IPS DF 19.7 (cell line): ENCODE measurements around the gene TRAF1.

Source experiments
- DNase-seq: peaks from one replicate; pipeline ENCODE4 v3.0.0-alpha.2; 2013; ENCODE audit warnings: low read depth, low spot score

Gene TRAF1

DNA sequence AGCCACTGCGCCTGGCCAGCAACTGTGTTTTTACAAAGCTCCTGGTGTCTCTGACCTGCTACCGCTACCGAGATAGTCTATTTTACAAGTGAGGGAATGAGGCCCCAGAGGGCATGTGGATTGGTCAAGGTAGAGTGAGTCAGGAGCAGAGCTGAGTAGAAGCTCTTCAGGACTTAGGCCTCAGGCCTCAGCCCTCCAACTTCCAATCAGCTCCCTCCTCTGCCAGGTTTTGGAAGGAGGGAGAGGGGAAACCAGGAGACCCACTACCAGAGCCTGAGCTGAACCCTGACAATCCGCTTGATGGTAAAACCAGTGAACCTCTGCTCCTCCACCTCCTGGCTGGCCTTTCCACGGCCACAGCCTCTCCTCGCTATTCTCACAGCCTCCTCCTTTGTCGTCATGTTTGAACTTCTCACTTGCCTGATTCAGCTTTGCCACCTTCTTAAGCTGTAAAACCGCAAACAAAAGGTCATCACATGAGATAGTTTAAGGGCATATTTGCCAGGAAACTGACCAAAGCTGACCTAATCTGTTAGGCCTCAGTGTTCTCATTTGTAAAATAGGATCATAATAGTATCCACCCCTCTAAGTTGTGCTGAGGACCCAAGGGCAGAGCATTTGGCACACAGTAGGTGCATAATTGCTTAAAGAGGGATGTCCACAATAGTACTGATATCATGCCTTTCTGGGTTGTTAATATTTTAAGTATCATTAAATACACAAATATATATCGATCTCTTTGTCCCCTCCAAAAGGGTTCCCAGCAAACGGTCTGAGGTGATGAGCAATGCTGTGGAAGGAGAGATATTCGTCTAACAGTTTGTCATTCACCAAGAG, 1.7 kb downstream of the TRAF1 start:
- DNase-seq, result no peak

DNA sequence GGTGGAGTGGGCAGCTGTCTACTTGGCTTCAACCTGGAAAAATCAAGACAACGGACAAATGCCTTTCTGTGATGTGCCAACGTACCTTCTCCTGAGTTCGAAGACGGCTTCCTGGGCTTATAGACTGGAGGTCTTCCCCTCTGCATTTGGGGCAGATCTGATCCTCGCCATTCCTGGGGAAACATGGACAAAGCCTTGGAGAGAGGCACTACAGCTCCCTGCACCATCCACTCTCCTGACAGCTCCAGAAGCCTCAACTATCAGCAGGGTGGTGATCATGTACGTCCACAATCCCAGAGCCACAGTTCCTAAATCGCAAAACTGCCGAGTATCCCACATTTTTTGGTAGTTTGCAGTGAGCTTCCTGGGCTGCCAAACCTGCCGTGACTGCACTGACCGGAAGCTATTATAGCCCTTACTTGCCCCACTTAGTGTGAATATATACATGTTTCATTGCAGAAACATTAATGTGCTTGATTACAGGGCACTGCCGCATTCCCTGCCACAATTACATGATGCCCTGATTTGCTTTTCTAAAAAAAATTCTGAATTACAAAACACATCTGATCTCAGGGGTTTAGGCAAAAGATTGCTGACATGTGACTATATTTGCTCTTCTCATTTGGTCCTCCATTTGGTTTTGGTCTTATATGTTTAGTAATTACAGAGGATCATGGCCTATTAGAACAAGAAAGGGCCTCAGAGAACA, 2.8 kb downstream of the TRAF1 start:
- DNase-seq, result no peak

GRCh38 chr9:120922404-120923195, 4.0 kb downstream of the TRAF1 start:
- no peak for DNase-seq

DNA sequence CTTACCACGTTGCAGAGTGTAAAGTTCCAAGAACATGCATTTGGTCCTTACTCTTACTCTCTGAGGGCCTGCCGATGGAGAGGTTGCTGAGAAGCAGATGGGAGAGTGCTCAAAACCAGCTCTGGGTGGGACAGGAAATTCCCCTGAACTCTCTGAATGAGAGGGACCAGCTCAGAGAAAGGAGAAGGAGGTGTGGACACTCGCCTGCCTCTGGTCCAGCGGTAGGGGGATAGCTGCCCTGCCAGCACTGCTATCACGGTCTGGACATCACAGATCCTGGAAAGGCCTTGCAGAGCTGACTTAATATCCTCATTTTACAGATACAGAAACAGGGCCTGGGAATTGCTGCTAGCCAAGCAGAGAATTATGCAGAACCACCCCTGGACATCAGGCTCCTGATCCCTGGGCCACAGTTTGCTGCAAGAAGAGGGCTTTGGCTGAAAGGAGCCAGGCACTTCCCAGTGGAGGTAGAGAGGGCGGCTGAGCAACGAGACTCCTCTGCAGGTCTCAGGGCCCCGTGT, 4.9 kb downstream of the TRAF1 start:
- no peak for DNase-seq

DNA sequence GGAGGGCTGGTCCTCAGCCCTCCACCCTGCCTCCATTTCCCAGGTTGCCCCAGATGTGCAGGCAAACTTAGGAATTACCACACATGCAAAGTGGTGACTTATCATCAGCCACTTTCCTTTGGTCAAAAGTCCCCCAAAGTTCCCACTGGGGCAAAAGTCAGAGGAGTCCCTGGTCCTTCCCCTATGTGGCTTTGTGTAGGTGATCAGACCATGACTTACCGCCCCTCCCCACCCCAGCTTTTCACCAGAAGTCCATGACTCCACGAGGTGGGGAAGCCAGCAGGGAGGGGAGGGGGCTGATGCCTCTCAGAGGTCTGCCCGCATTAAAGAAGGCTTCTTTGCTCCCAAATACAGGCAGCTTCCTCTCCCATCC, 5.8 kb downstream of the TRAF1 start:
- no peak for DNase-seq

DNA sequence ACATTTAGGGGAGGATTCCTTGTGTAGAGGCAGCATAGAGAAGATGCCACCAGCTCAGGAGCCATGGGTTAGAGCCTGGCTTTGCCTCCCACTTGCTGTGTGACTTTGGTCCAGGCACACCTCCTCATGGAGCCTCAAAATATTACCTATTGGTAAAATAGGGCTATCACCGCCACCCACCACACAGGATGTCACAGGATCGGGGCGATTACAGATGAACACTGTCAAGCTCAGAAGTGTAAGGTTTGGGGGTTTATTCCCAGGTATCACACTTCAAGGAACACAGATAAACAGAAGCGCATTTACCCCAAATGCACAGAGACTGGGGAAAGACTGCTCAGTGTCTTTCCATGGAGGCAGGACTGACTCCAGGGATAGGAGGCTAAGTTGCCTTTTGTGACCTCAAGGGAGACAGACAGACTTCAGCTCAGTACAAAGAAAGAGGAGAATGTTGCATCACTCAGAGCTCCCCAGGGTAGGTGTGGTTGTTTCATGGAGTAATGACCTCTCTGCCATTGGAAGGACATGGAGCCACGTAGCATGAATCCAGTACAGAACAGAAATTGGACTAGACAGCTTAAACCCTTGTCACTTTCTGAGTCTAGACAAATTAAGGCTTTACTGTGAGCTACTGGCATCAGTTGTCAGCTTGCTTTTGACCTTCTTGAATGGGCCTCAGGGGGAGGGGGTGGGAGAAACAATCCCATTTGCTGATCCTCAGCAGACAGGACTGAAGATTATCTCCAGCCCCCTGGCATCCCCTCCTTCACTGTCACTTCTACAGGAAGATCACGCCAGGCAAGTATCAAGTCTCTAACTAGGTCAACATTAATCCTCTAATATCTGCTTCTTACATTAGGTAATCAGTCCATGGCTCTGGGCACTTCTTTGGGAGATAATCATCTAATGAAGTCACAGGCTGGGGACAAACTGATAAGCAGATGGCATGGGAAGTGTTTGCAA, 6.5 kb downstream of the TRAF1 start:
- DNase-seq, result no peak

DNA sequence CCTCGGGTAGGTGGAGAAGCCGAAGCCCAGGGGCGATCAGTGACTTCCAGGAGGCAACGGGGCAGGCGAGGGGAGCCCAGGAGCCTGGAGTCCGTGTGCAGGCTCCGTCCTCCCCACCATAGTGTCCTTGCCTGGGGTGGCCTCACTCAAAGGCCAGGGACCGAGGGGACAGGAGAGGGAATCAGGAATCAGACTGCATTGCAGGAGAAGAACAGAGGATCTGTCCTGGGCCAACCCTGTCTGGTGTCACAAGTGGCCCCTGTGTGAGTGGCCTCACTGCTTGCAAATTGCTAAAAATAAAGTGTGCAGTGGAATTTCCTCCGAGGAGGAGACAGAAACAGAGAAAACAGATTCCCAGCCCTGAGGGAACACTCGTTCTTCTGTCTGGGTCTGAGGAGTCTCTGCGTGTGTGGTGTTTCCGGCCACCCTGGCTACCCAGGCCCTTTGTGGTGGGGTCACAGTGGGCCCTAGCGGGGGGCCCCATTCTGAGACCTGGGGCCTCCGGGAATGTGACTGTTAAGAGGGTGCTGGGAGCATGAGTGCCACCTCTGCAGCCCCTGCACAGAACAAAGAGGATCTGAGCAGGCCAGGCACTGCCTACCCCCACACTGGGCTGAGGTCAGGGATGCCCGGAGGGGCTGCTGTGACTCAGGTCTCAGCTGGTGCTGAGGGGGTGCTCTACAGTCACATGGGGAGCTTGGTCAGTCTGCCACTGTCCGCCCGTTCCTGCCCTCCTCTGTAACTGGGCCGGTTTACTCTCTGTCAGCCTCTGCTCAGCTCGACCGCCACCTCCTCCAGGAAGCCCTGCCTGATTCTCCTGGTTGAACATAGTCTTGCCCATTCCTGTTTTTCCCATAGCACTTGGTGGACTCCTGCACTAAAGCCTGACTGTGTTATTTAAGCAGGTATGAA, 7.4 kb downstream of the TRAF1 start:
- DNase-seq, result no peak

DNA sequence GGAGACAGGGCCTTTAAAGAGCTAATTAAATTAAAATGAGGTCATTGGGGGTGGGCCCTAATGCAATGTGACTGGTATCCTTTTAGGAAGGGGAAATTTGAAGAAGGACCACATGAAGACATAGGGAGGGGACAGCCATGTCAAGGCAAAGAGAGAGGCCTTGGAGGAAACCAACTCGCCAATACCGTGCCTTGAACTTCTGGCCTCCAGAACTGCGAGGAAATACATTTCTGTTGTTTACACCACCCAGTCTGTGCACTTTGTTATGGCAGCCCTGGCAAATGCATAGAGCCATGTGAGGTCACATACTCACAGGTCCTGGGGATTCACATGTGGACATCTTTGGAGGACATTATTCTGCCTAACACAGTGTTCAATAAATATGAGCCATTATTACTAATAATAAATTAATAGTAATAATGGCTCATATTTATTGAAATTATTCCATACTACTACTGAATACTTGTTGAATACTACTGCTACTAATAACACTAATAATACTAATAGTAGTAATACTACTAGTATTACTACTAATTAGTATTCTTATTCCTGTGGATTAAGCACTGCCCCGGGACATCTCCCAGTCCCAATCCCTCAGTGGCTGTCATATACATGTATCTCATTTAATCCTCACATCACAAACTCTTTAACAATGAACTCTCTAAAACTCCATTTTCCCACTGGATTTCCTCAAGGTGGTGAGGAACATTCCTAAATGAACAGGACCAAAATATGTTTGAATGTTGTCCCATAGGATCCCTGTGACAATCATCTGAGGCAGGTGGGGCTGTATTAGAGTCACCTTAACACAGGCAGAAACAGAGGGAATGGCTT, 8.4 kb downstream of the TRAF1 start:
- no peak for DNase-seq

GRCh38 chr9:120916991-120917880, 9.4 kb downstream of the TRAF1 start:
- no peak for DNase-seq

DNA sequence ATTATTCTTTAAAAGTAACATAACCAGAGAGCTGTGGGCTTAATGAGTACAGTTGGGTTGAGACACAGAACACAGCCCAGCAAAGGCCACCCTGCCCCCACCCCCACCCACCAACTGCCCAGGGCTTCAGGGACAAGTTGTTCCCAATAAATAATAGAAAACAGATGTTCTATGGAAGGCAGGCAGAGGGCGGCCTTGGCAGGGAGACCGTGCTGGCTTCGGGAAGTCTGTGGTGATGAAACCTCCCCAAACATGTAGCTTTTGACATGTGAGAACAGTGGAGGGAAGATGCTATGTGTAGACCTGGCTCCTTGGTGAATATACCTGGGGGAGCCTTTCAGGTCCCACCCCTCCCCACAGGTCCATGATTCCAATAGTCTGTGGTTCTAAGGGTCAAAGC, 10.0 kb downstream of the TRAF1 start:
- DNase-seq, result no peak

- DNase-seq, result no peak
Measured at GRCh38 chr9:120915854-120916470, 10.6 kb downstream of the TRAF1 start.

DNA sequence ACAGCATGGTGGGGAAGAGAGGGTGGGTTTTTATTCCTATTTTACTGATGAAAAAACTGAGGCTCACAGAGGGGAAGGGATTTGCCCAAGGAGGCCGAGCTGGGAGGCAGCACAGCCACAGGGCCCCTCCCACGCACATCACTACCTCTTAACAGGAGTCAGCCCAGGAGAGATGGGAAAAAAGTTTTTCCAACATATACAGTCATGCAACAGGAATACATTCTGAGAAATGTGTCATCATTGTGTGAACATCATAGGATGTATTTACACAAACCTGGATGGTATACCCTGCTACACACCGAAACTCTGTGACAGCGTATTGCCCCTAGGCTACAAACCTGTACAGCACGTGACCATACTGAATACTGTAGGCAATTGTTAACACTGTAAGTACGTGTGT, 11.6 kb downstream of the TRAF1 start:
- no peak for DNase-seq

DNA sequence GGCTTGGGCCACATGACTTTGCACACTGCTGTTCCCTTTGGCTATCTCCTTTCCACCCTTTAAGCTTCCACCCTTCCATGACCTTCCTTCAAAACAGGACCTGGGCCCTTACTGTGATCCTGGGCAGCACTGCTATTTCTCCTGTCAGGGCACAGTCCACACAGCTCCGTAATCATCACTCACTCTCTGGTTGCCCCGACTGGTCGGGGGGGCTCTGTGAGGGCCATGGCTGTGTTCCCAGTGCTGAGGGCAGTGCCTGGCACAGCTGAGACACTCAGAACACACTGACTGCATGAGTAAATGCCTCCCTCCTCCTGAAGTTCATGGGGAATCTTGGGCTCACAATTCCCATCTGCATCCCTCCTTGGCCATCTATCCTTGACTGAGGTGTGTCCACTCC, 12.2 kb downstream of the TRAF1 start:
- no peak for DNase-seq

DNA sequence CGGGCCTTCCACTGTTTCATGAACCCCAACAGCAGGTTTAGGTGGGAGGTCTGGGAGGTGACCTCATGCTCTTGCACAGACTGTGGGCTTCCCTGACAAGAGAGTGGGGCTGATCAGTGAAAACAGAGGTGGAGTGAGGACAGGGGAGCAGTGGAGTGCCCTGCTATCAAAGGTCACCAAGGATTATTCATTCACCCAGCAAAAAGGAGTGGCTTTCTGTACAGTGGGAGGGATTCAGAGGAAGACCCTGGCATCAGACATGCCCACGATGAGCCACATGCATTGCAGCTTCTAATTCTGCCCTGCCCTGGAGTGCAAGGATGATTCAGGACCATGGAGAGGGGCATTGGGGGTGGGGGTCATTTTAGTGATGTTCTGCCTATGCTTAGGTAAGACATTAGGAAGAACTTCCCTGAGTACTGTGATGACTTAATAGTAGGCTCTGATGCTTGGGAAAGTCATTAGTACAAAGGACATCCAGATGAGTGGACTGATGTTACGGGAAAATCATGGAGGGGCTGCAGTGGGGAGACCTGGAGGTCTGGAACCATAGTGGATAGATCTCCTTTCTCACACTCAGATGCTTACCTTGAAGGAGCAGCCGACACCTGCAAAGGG, 12.8 kb downstream of the TRAF1 start:
- no peak for DNase-seq

GRCh38 chr9:120912958-120913646, 13.5 kb downstream of the TRAF1 start:
- DNase-seq, result no peak

GRCh38 chr9:120911295-120911837, 15.2 kb downstream of the TRAF1 start:
- DNase-seq, result no peak
